ENCODE results near the gene ALDH3B1. TPM values are rescaled to one million over a fixed set of nuclear protein-coding genes. Genes with fewer than 3 reads are reported as not detected.

Gene ALDH3B1
- polyA plus RNA-seq, 1 donor from 2014 or later = 0.36 TPM

- peaks cover 26 to 41% (median 30%) of the 10 kb centered on the region in 3 donors for H3K4me1 Mint-ChIP-seq
- peak overlapping the region; percentile 95 to 96 (median 96) for H3K4me3 Mint-ChIP-seq
- H3K36me3 Mint-ChIP-seq = no peaks in the 10 kb centered on the region
- peaks cover 1% of the 10 kb centered on the region for H3K27me3 Mint-ChIP-seq
- no peaks in the 10 kb centered on the region for H3K9me3 Mint-ChIP-seq
- H3K27ac Mint-ChIP-seq = peak overlapping the region in 2 of 3 donors; percentile 85 to 91
Observed at GRCh38 chr11:68004551-68005335, 5.4 kb upstream of the ALDH3B1 start.

DNA sequence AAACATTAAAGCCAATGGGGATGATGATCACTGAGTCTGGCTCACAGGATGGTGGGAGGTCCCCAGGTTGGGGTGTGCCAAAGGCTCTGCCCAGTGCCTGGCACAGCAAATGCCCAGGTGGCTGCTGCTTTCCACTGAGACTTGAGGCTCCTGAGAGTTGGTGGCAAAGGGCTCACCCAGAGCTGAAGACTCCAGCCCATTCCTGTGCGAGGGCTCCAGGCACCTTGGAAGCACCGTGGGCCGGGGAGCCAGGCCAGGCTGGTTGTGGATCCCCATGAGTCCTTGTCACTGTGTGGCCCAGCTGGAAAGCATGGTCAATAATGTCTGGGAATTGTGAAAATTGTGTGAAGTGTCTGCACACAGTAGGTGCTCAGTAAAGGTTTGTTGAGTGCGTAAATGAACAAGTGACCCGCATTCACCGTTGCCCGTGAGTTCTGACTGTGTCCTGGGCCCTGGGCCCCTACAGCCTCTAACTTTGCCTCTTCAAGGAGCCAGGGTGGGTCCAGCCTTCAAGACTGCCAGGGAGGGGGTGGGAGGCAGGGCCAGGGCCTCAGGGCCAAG, 3.4 kb upstream of the ALDH3B1 start:
- Mint-ChIP-seq H3K9me3 (no peaks in the 10 kb centered on the region), H3K27me3 (peaks cover 1% of the 10 kb centered on the region), H3K36me3 (no peaks in the 10 kb centered on the region), H3K4me3 (peak overlapping the region in 2 of 4 donors; percentile 60 to 96), H3K27ac (peak overlapping the region in 2 of 3 donors; percentile 71 to 86), H3K4me1 (peaks cover 31 to 47% (median 42%) of the 10 kb centered on the region in 3 donors)

- H3K36me3 Mint-ChIP-seq = no peaks in the 10 kb centered on the region
- no peaks in the 10 kb centered on the region for H3K27me3 Mint-ChIP-seq
- no peaks in the 10 kb centered on the region for H3K9me3 Mint-ChIP-seq
- peaks cover 29 to 38% (median 34%) of the 10 kb centered on the region in 3 donors for H3K4me1 Mint-ChIP-seq
- H3K4me3 Mint-ChIP-seq = peak overlapping the region in 2 of 4 donors; percentile 9 to 96
- H3K27ac Mint-ChIP-seq = no peak overlapping the region
Observed at GRCh38 chr11:68007498-68008380, 2.4 kb upstream of the ALDH3B1 start.

DNA sequence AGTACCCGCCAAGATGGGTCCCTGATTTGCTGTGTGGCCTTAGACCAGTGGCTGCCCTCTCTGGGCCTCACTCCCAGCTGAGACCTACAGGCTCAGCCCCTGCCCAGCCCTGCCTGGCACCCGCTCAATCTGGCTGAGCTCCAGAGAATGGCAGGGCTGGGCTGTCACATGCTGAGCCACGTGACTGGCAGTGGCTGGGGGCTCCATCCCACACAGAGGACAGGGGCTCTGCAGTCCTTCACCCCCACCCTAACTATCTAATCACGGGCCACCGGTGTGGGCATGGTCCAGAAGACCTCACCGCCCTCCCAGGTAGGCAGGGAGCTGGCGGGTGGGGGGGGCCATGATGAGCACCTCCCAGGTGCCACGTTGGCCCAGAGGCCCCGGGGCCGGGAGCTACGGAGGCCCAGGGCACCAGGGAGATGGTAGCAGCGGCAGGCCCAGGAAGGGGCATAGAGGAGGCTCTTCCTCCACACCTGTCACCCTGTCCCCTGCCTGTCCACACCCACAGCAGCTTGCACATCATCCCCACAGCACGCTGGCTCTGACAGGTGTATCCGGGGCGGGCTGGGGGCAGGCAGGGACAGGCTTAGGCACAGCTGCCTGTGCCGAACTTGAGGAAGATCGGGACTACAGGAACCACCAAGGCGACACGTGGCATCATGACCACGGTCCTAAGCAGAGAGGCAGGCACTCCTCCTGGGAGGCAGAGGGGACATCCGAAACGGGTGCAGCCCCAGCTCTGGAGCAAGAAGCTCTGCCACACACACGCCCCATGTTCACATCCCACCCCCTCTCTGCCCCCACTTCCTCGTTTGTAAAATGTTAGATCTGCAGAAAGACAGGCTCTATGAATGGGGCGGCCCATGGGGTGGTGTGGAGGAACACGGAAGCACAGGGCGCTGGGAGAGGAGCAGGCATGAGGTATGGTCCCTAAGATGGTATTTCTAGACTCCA, 1.5 kb upstream of the ALDH3B1 start:
- H3K27me3 Mint-ChIP-seq = no peaks in the 10 kb centered on the region
- H3K4me1 Mint-ChIP-seq = peaks cover 29 to 38% (median 34%) of the 10 kb centered on the region in 3 donors
- H3K27ac Mint-ChIP-seq = peak overlapping the region; percentile 83 to 97 (median 93)
- no peaks in the 10 kb centered on the region for H3K9me3 Mint-ChIP-seq
- no peaks in the 10 kb centered on the region for H3K36me3 Mint-ChIP-seq
- peak overlapping the region; percentile 66 to 90 (median 77) for H3K4me3 Mint-ChIP-seq

- Mint-ChIP-seq H3K4me1 (peaks cover 28 to 33% (median 29%) of the 10 kb centered on the region in 3 donors), H3K9me3 (no peaks in the 10 kb centered on the region), H3K27ac (peak overlapping the region; percentile 83 to 97 (median 93)), H3K36me3 (peaks cover 2% of the 10 kb centered on the region), H3K4me3 (peak overlapping the region; percentile 66 to 90 (median 77)), H3K27me3 (no peaks in the 10 kb centered on the region)
Observed at GRCh38 chr11:68009391-68010089, 587 bp upstream of the ALDH3B1 start.

DNA sequence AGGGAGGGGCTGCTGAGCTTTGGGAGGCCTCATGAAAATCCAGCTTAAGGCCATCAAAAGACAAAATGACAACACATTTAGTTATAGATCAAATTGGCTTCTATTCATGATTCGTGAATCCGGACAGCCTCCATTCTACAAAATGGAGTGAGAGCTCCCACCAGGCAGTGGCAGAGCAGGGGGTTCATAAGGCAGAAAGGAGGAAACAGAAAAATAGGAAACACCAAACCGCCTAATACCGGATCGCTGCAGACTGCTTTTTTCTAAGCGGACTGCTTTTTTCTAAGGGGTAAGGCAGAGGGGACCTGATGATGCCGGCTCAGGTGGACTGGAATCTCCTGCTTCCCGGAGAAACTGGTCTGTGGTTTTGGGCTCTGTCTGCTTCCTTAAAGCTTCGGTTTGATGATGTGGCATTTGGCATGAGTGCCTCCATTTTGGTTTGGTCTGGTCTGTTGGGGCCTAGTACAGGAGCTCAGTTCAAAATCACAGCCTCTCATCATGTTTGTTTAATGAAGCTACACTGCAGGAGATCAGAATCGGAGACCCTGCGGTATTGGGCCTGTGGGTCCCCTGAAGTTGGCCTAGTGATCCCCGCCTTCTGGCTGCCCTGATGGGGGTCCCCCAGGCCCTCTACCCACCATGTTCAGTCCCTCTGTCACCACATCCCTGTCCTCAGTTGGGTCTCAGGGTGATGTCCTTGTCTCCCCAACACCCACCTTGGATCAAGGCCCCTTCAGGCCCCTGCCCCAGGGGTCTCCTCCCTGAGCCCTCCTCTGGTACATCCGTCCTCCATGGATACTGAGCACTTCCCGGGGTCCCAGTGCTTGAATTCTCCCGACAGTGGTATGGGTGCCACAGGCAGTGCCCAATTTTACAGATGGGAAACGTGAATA, 1.2 kb downstream of the ALDH3B1 start:
- Mint-ChIP-seq H3K9me3 (no peaks in the 10 kb centered on the region), H3K27ac (peak overlapping the region in 1 of 3 donors; percentile 54), H3K27me3 (no peaks in the 10 kb centered on the region), H3K36me3 (peaks cover 2% of the 10 kb centered on the region), H3K4me3 (peak overlapping the region in 2 of 4 donors; percentile 12 to 35), H3K4me1 (peaks cover 17 to 26% (median 23%) of the 10 kb centered on the region in 3 donors)

- H3K4me3 Mint-ChIP-seq = no peak overlapping the region
- H3K36me3 Mint-ChIP-seq = peaks cover 2% of the 10 kb centered on the region
- no peak overlapping the region for H3K27ac Mint-ChIP-seq
- no peaks in the 10 kb centered on the region for H3K9me3 Mint-ChIP-seq
- peaks cover 15 to 23% (median 21%) of the 10 kb centered on the region in 3 donors for H3K4me1 Mint-ChIP-seq
- H3K27me3 Mint-ChIP-seq = no peaks in the 10 kb centered on the region
Observed at GRCh38 chr11:68012044-68012842, 2.1 kb downstream of the ALDH3B1 start.

DNA sequence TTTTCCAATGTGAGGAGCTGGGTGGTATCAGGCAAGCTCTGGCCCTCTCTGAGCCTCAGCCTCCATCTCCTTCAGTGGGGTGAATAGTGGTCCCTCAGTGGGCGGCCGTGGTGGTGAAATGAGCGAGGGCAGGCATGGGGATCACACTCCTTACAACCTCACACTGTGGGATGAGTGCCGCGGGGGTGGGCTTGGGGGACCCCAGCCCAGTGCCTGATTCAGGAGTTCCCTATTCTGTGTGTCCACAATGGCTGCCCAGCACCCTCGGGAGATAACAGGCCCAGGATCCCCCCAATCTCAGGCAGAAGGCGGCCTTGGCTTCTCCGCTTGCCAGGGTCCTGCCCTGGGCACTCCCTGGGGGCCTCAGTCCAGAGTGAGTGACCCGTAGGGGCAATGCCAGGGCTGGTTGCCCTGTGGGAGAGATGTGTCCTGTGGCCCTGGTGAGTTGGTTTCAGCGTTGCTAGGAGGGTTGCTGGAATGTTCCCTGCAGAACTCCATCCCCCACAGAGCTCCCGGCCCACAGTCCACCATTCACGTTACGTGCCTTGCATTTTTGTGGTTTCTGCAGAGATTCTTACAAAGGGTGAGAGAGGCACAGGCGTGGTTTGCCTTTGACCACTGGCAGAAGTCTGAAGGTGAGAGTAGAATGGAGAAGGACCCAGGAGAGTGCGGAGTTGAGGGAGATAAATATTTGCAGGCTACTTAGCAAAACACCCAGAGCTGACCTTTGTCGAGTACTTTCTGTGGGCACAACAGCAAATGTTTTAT, 2.9 kb downstream of the ALDH3B1 start:
- Mint-ChIP-seq H3K27ac (no peak overlapping the region), H3K4me1 (peaks cover 15 to 23% (median 21%) of the 10 kb centered on the region in 3 donors), H3K9me3 (no peaks in the 10 kb centered on the region), H3K36me3 (peaks cover 2% of the 10 kb centered on the region), H3K4me3 (no peak overlapping the region), H3K27me3 (peaks cover 1% of the 10 kb centered on the region)

DNA sequence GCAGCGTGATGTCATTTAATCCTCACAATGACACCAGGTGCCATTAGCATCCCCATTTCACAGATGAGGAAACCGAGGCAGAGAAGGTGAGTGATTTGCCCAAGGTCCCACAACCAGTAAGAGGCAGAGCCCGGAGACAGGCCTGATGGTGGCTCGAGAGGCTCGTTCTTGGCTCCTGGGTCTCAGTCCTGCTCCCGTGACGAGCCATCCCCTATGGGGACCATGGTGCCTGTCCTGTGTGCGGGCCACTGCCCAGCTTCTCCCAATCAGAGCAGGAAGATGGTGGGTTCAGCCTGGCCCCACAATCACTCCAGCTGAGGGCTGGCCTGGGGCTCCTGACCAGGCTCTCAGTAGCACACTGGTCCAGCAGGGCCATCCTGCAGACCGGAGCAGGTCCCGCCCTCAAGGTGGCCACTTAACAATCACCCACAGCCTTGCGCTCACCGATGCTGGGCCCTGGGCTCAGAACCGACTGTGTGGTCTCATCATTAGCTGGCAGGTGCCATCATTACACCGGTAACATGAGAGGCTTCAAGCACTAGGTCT, 3.6 kb downstream of the ALDH3B1 start:
- no peak overlapping the region for H3K27ac Mint-ChIP-seq
- peaks cover 1% of the 10 kb centered on the region for H3K27me3 Mint-ChIP-seq
- H3K9me3 Mint-ChIP-seq = no peaks in the 10 kb centered on the region
- H3K36me3 Mint-ChIP-seq = peaks cover 2% of the 10 kb centered on the region
- peaks cover 15 to 22% (median 21%) of the 10 kb centered on the region in 3 donors for H3K4me1 Mint-ChIP-seq
- peak overlapping the region in 1 of 4 donors; percentile 8 for H3K4me3 Mint-ChIP-seq

- Mint-ChIP-seq H3K9me3 (no peaks in the 10 kb centered on the region), H3K27ac (no peak overlapping the region)
Observed at GRCh38 chr11:68014157-68014946, 4.2 kb downstream of the ALDH3B1 start.

More at GRCh38 chr11:68014157-68014946, 4.2 kb downstream of the ALDH3B1 start:
- peaks cover 12 to 16% (median 15%) of the 10 kb centered on the region in 3 donors for H3K4me1 Mint-ChIP-seq
- peaks cover 2% of the 10 kb centered on the region for H3K36me3 Mint-ChIP-seq
- no peak overlapping the region for H3K4me3 Mint-ChIP-seq
- H3K27me3 Mint-ChIP-seq = peaks cover 4% of the 10 kb centered on the region

Data from IgD-negative memory B cell (primary cell).